CD14-positive monocyte (primary cell): ENCODE measurements around the gene ZEB2. TPM values are rescaled to one million over a fixed set of nuclear protein-coding genes. Genes with fewer than 3 reads are reported as not detected.

ENCODE experiments used
- DNase-seq, 3 donors: peaks; one replicate each; pipeline ENCODE4 v3.0.0-alpha.2; 2011 to 2022
- H2AFZ ChIP-seq: 2 replicates; pipeline ENCODE4 v1.6.0; 2012; ENCODE audit warnings: mild to moderate bottlenecking, low read depth, low read length, inconsistent platforms; ENCODE audit not compliant: insufficient read depth, poor library complexity, severe bottlenecking
- H3K27ac ChIP-seq, 2 donors: 1 replicate in 1 of 2; 2 replicates in 1 of 2; pipeline ENCODE4 v1.5.1; 2012 to 2013; ENCODE audit warnings: low read length in 2 of 2, control low read depth in 1 of 2, inconsistent platforms in 1 of 2, low read depth in 1 of 2, mild to moderate bottlenecking in 1 of 2
- H3K27me3 ChIP-seq, 2 donors: one replicate each; pipeline versions ENCODE4 v1.6.0 to v1.6.1; 2011 to 2013; ENCODE audit warnings: low read length in 2 of 2; ENCODE audit not compliant: control insufficient read depth in 2 of 2, insufficient read depth in 2 of 2
- H3K36me3 ChIP-seq, 2 donors: replicated peaks in 1 of 2; 1 replicate in 1 of 2; 2 replicates in 1 of 2; pipeline versions ENCODE4 v1.5.1 to v1.6.1; 2012 to 2013; ENCODE audit warnings: low read length in 2 of 2, control low read depth in 1 of 2, inconsistent platforms in 1 of 2, mild to moderate bottlenecking in 1 of 2; ENCODE audit not compliant: insufficient read depth in 2 of 2, control insufficient read depth in 1 of 2
- H3K4me1 ChIP-seq, 2 donors: 1 replicate in 1 of 2; 2 replicates in 1 of 2; pipeline versions ENCODE4 v1.5.1 to v1.6.1; 2012 to 2013; ENCODE audit warnings: low read length in 2 of 2, control low read depth in 1 of 2, inconsistent platforms in 1 of 2, mild to moderate bottlenecking in 1 of 2, moderate library complexity in 1 of 2; ENCODE audit not compliant: insufficient read depth in 2 of 2, control insufficient read depth in 1 of 2
- H3K4me2 ChIP-seq: replicated peaks from 2 replicates; pipeline ENCODE3; 2012; ENCODE audit warnings: low read length, moderate library complexity, mild to moderate bottlenecking; ENCODE audit not compliant: poor library complexity, severe bottlenecking; ENCODE audit errors: extremely low read depth
- H3K4me3 ChIP-seq, 3 experiments: fragments of 200-600 bp in 1 of 3; sonication (generic) in 1 of 3; replicated peaks in 1 of 3; 1 replicate in 2 of 3; 2 replicates in 1 of 3; pipeline ENCODE4 v1.5.1; 2011 to 2013; ENCODE audit warnings: low read length in 3 of 3, mild to moderate bottlenecking in 3 of 3, control low read depth in 2 of 3, low read depth in 2 of 3, inconsistent platforms in 1 of 3, moderate library complexity in 1 of 3
- H3K79me2 ChIP-seq: 2 replicates; pipeline ENCODE4 v1.6.0; 2012; ENCODE audit warnings: mild to moderate bottlenecking, control low read depth, inconsistent platforms, low read length, moderate library complexity; ENCODE audit not compliant: insufficient read depth
- H3K9ac ChIP-seq: 2 replicates; pipeline ENCODE4 v1.6.0; 2017; ENCODE audit warnings: low read length, mild to moderate bottlenecking; ENCODE audit not compliant: insufficient read depth, poor library complexity, severe bottlenecking
- H3K9me3 ChIP-seq, 2 donors: replicated peaks in 1 of 2; 1 replicate in 1 of 2; 2 replicates in 1 of 2; pipeline versions ENCODE4 v1.5.1 to v1.6.1; 2012 to 2013; ENCODE audit warnings: low read length in 2 of 2, control low read depth in 1 of 2; ENCODE audit not compliant: control insufficient read depth in 1 of 2, insufficient read depth in 1 of 2
- H4K20me1 ChIP-seq: 2 replicates; pipeline ENCODE4 v1.6.0; 2012; ENCODE audit warnings: mild to moderate bottlenecking, low read length, control low read depth, moderate library complexity; ENCODE audit not compliant: insufficient read depth
- H3K27ac Mint-ChIP-seq, 7 donors: one replicate each; pipeline ENCODE4 v1.8.0; 2020; ENCODE audit warnings: mild to moderate bottlenecking in 7 of 7, mixed read lengths in 7 of 7, moderate library complexity in 6 of 7, inconsistent platforms in 2 of 7
- H3K27me3 Mint-ChIP-seq, 3 donors: one replicate each; pipeline ENCODE4 v1.8.0; 2021 to 2022; ENCODE audit warnings: low read depth in 3 of 3, mild to moderate bottlenecking in 3 of 3, mixed read lengths in 3 of 3, moderate library complexity in 3 of 3, inconsistent platforms in 1 of 3
- H3K36me3 Mint-ChIP-seq, 2 donors: one replicate each; pipeline ENCODE4 v1.8.0; 2020; ENCODE audit warnings: mixed read lengths in 2 of 2, inconsistent platforms in 1 of 2, mild to moderate bottlenecking in 1 of 2
- H3K4me1 Mint-ChIP-seq: one replicate; pipeline ENCODE4 v1.8.0; 2020; ENCODE audit warnings: mild to moderate bottlenecking, mixed read lengths
- H3K4me3 Mint-ChIP-seq, 2 donors: one replicate each; pipeline ENCODE4 v1.8.0; 2020; ENCODE audit warnings: mild to moderate bottlenecking in 2 of 2, mixed read lengths in 2 of 2, moderate library complexity in 1 of 2
- H3K9me3 Mint-ChIP-seq, 7 donors: one replicate each; pipeline ENCODE4 v1.8.0; 2020 to 2022; ENCODE audit warnings: mixed read lengths in 7 of 7, mild to moderate bottlenecking in 6 of 7, moderate library complexity in 6 of 7, inconsistent platforms in 2 of 7
- CTCF ChIP-seq: fragments of 200-600 bp; IDR thresholded peaks from one replicate; pipeline ENCODE4 v1.8.0; 2022; ENCODE audit warnings: antibody characterized with exemption, mild to moderate bottlenecking
- WGBS: methylation state at CpG from one replicate; pipeline ENCODE4 v1.1.5; 2013; ENCODE audit warnings: missing lambda C conversion rate; ENCODE audit not compliant: insufficient coverage; 5-methylcytosine and 5-hydroxymethylcytosine counted together
- intact Hi-C, 2 donors: fragments of 100-400 bp; cut with micrococcal nuclease; formaldehyde crosslinking; loops; one replicate each; pipeline versions ENCODE4 v1.15.0 to v1.15.1; 2023
- polyA plus RNA-seq, 3 donors: library from polyadenylated mRNA; depleted of rRNA in 1 of 3; unstranded in 2 of 3; stranded (reverse) in 1 of 3; fragments of 300-500 nt in 2 of 3; fragments of >200 nt in 1 of 3; fragmentation: Illumina TruSeq in 2 of 3; gene quantifications; 1 replicate in 2 of 3; 2 replicates in 1 of 3; pipeline ENCODE4 v1.2.3, GENCODE V29; 2012 to 2021

The ZEB2 gene
- polyA plus RNA-seq, 3 donors: 76.8 to 325 (median 93.8) TPM

- Mint-ChIP-seq H3K36me3 (peaks cover 65% of the 10 kb centered on the region in 2 donors), H3K4me1 (peaks cover 43% of the 10 kb centered on the region), H3K27me3 (no peaks in the 10 kb centered on the region), H3K27ac (peak overlapping the region in 6 of 7 donors; percentile 97 to 100 (median 98)), H3K4me3 (peak overlapping the region; percentile 97 to 99), H3K9me3 (peaks cover 0 to 8% (median 2%) of the 10 kb centered on the region in 7 donors)
- no peak for TF ChIP-seq CTCF
- H3K4me3 ChIP-seq: peak overlapping the region; percentile 75 to 100 (median 99)
- H3K4me1 ChIP-seq: peaks cover 36 to 41% of the 10 kb centered on the region in 2 donors
- no peaks in the 10 kb centered on the region for H3K27me3 ChIP-seq
- H3K4me2 ChIP-seq: peak overlapping the region; percentile 94
- peak overlapping the region; percentile 99 for H3K9ac ChIP-seq
- intact Hi-C loops: loop anchor here in 1 of 2 donors (5.0 kb wide), 1 partner anchor 187 kb away; no protein-coding TSS in a partner anchor
- peak overlapping the region; percentile 95 to 99 for H3K27ac ChIP-seq
- H3K9me3 ChIP-seq: no peaks in the 10 kb centered on the region
- DNase-seq: no peak
- H3K79me2 ChIP-seq: peaks cover 99% of the 10 kb centered on the region
- WGBS: no CpG with 5 or more reads among the region's 4 CpGs
- H4K20me1 ChIP-seq: peaks cover 70% of the 10 kb centered on the region
- H2AFZ ChIP-seq: no peak overlapping the region
- H3K36me3 ChIP-seq: peaks cover 49 to 58% of the 10 kb centered on the region in 2 donors
Measured at GRCh38 chr2:144515099-144515695, 4.7 kb downstream of the ZEB2 start.

- no peaks in the 10 kb centered on the region for H3K9me3 ChIP-seq
- peaks cover 42 to 47% of the 10 kb centered on the region in 2 donors for H3K4me1 ChIP-seq
- peak overlapping the region in 6 of 7 donors; percentile 97 to 100 (median 98) for H3K27ac Mint-ChIP-seq
- H3K79me2 ChIP-seq: peaks cover 100% of the 10 kb centered on the region
- H3K27me3 Mint-ChIP-seq: no peaks in the 10 kb centered on the region
- peak overlapping the region; percentile 94 for H3K4me2 ChIP-seq
- peak overlapping the region; percentile 75 to 100 (median 99) for H3K4me3 ChIP-seq
- H3K4me1 Mint-ChIP-seq: peaks cover 48% of the 10 kb centered on the region
- H3K4me3 Mint-ChIP-seq: peak overlapping the region; percentile 97 to 99
- WGBS: no CpG with 5 or more reads among the region's 6 CpGs
- H3K27ac ChIP-seq: peak overlapping the region; percentile 95 to 99
- no peaks in the 10 kb centered on the region for H3K27me3 ChIP-seq
- H3K36me3 Mint-ChIP-seq: peaks cover 69 to 70% of the 10 kb centered on the region in 2 donors
- H4K20me1 ChIP-seq: peaks cover 75% of the 10 kb centered on the region
- no peak overlapping the region for H2AFZ ChIP-seq
- intact Hi-C loops: loop anchor here in 1 of 2 donors (5.0 kb wide), 1 partner anchor 188 kb away; no protein-coding TSS in a partner anchor
- no peak for DNase-seq
- peaks cover 0 to 8% (median 2%) of the 10 kb centered on the region in 7 donors for H3K9me3 Mint-ChIP-seq
- peak overlapping the region; percentile 99 for H3K9ac ChIP-seq
- no peak for TF ChIP-seq CTCF
- H3K36me3 ChIP-seq: peaks cover 49 to 60% of the 10 kb centered on the region in 2 donors
Measured at GRCh38 chr2:144514616-144515091, 5.3 kb downstream of the ZEB2 start.
